ENCODE data around the gene TMEM232.

The TMEM232 gene

DNA sequence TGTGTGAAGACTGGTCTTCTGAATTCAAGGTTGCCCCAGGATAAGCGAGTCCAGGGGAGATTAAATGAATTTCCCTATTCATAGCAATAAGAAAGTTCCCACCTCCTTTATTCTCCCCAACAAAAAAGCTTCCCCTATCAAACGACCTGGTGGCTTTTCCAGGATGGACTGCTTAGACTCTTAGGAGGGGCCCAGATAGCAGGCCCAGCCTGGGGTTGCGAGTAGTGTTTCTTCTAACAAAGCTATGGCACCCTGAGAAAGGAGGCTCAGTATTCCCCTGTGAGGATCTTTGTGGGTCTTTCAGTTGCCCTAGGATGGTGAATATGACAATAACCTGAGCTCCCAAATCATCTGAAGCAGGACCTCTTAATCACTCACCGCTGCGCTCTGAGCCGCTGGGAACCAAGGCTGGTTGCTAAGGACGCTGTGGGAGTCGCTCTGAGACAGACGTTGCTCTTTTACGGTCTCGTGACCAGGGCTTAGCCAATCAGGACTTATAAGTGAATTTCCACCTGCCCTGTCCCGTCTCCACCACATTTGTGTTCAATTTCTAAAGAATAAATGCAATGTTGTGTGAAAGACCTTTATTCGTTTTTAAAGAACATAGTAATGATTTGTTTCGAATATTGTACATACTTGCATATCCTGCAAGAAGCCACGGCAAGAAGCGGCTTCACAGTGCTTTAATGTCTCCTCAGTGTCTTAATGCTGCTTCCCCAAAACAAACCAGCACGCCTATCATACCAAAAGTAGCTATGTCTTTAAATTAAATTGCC is at the start of gene TMEM232:
TSS of gene TMEM232 (minus strand) at position 423 of the 776 bp plus-strand sequence. CDS start 59,319 bp downstream, outside the sequence.
- DNase-seq (ENCODE audit: low read depth): peak; percentile 94
- TF ChIP-seq, protein P1, sequence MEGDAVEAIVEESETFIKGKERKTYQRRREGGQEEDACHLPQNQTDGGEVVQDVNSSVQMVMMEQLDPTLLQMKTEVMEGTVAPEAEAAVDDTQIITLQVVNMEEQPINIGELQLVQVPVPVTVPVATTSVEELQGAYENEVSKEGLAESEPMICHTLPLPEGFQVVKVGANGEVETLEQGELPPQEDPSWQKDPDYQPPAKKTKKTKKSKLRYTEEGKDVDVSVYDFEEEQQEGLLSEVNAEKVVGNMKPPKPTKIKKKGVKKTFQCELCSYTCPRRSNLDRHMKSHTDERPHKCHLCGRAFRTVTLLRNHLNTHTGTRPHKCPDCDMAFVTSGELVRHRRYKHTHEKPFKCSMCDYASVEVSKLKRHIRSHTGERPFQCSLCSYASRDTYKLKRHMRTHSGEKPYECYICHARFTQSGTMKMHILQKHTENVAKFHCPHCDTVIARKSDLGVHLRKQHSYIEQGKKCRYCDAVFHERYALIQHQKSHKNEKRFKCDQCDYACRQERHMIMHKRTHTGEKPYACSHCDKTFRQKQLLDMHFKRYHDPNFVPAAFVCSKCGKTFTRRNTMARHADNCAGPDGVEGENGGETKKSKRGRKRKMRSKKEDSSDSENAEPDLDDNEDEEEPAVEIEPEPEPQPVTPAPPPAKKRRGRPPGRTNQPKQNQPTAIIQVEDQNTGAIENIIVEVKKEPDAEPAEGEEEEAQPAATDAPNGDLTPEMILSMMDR (IDR thresholded peaks at IDR 0.05; ENCODE audit: insufficient read depth, low read depth, low read length, missing control alignments): no peak
- H3K4me3 ChIP-seq (ENCODE audit: low read length): peak within 1 kb of the TSS; percentile 58

DNA sequence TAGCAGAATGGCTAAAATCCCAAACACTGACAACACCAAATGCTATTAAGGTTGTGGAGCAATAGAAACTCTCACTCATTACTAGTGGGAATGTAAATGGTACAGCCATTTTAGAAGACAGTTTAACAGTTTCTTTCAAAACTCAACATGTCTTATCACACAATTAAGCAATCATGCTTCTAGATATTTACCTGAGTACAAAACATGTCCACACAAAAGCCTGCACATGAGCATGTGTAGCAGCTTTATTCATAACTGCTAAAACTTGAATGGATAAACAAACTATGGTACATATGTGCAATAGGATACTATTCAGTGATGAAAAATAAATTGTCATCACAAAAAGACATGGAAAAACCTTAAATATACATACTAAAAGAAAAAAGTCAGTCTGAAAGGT is 43.8 kb upstream of the TMEM232 start:
- peak; percentile 54 for DNase-seq (ENCODE audit: low read depth)
- TF ChIP-seq, protein P1 (IDR thresholded peaks at IDR 0.05; ENCODE audit: insufficient read depth, low read depth, low read length, missing control alignments): no peak
- H3K4me3 ChIP-seq (ENCODE audit: low read length): no peak overlapping the region

DNA sequence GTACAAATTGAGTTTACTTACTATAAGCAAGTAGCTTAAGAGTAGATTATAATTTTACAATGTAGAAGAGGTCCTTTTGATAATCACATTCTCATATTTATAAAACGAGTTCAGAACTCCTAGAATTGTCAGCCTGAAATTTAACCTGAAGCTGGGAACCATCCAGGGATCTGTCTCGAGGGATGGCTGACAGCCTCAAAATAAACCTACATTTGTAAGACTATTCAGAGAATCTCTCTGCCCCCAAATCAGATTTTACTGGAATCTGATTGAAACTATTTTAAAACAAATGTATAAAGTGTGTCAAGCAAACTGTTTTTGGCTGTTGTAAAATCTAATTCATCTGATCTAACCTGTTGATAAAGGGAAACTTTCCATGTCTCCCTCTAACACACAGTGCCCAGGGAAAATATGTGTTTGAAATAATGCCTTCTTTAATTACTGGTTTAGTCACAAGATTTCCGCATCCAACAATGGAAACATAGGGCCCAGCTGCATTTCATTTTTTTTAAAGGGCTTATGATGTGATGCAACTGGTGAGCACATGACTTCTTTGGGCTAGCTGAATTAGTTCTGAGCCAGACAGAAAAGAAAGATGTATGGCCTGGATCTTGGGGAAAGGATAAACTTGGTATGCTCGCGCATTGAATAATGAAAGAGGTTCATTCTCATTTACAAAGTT is 42.7 kb upstream of the TMEM232 start:
- DNase-seq (ENCODE audit: low read depth): peak; percentile 78
- H3K4me3 ChIP-seq (ENCODE audit: low read length): no peak overlapping the region
- TF ChIP-seq, protein P1 (IDR thresholded peaks at IDR 0.05; ENCODE audit: insufficient read depth, low read depth, low read length, missing control alignments): no peak

DNA sequence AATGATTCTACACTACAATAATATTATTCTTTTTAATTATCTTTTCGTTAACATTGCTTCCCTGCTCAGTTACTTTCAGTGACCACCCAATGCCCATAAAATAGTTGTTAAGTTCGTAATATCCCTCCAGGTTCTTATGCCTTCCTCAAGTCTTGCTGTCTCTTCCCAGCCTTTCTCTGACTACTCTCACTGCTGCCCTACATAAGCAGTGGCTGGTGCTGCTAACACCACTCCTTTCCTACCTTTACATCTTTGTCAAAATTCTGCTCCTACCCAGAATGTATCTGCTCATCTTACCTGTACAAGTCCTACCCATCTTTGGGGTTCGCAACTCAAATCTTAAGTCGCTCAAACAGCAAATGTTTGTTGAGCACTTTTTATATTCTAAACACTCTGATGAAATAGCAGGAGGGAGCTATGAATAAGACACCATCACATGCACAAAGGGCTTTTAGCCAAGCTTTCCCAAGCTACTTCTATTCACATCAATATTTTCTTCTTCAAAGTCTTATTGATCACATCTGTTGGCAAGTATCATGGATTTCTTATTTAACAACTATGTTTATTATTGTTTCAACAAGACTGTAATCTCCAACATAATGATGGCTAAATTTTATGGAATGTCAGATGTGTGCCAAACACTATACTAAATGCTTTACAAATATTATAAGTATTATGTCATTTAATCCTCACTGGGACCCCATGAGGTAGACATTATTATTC is 41.8 kb upstream of the TMEM232 start:
- peak; percentile 18 for DNase-seq (ENCODE audit: low read depth)
- H3K4me3 ChIP-seq (ENCODE audit: low read length): no peak overlapping the region
- TF ChIP-seq, protein P1 (IDR thresholded peaks at IDR 0.05; ENCODE audit: insufficient read depth, low read depth, low read length, missing control alignments): no peak

DNA sequence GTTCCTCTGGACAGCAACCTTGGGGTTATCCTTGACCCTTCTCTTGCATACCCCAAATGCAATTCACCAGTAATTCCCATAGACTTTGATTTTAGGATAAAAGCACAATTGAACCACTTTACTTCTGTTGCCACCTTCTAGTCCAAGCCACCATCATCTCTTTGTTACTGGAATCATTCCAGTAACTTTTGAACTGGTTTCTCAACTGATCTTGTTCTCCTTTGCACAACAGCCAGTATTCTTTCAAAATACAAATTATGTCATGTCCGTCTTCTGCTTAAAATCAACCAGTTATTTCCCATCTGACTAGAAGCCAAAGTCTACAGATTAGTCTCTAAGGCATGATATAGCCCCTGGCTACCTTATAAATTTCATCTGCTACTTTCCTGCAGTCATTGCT is 33.7 kb upstream of the TMEM232 start:
- DNase-seq (ENCODE audit: low read depth): no peak
- no peak overlapping the region for H3K4me3 ChIP-seq (ENCODE audit: low read length)
- TF ChIP-seq, protein P1 (IDR thresholded peaks at IDR 0.05; ENCODE audit: insufficient read depth, low read depth, low read length, missing control alignments): no peak

DNA sequence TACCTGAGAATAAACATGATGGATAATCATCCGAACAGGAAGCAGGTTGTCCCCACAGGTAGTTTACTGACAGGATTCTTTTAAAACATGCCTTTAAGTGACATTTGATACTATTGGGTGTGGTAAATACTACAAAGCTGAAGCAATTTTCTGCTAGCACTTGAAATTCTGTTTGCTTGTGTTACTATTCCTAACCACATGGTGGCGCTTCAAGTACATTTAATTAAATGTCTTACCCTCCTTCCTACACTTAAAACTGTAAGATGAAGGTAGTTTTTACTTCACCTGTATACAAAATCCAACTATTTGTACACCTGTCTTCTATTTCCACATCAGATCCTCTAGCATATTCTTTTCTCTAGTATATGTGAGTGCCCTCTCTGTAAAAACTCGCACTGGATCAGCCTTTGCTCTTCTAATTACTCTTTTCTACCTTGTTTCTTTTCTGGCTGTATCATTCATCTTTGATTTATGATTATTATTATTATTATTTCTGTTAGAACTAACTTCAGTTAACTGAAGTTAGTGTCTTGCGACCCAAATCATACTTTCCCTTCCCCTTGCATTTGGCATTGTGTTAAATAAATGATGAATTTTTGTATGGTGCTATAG is 30.8 kb upstream of the TMEM232 start:
- H3K4me3 ChIP-seq (ENCODE audit: low read length): no peak overlapping the region
- peak; percentile 70 for DNase-seq (ENCODE audit: low read depth)
- TF ChIP-seq, protein P1 (IDR thresholded peaks at IDR 0.05; ENCODE audit: insufficient read depth, low read depth, low read length, missing control alignments): peak; percentile 53

All from epithelial cell of esophagus (primary cell).